ENCODE data around the gene PTTG2.

PTTG2 gene

DNA sequence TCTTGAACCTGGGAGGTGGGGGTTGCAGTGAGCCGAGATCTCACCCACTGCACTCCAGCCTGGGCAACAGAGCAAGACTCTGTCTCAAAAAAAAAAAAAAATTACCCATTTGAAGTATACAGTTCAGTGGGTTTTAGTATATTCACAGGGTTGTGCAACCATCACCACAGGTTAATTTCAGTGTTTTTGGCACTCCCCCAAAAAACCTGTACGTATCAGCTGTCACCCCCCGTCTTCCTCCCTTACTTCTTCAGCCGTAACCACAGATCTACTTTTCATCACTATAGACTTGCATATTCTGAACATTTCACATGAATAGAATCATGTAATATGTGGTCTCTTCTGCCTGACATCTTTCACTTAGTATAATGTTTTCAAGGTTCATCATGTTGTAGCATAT, 11.7 kb upstream of the PTTG2 start:
- Histone ChIP-seq H3K27ac (ENCODE audit: low read depth, low read length) (no peak overlapping the region), H3K27me3 (ENCODE audit: control insufficient read depth, low read length) (no peaks in the 10 kb centered on the region), H3K4me3 (ENCODE audit: low read length) (no peak overlapping the region), H4K20me1 (ENCODE audit: control insufficient read depth, insufficient read depth, low read depth, low read length) (no peaks in the 10 kb centered on the region), H3F3A (ENCODE audit: control insufficient read depth, insufficient read depth) (no peaks in the 10 kb centered on the region), H3K9me3 (ENCODE audit: control insufficient read depth, insufficient read depth, low read length) (no peaks in the 10 kb centered on the region), H3K79me2 (ENCODE audit: control insufficient read depth, low read length) (no peaks in the 10 kb centered on the region), H3K36me3 (ENCODE audit: control insufficient read depth, low read length) (no peaks in the 10 kb centered on the region), H3K4me2 (ENCODE audit: low read length) (peak overlapping the region; percentile 39), H3K9me2 (replicated peaks; ENCODE audit: control insufficient read depth, low read length) (no peaks in the 10 kb centered on the region), H3K4me1 (ENCODE audit: control insufficient read depth, low read length) (peaks cover 19% of the 10 kb centered on the region)
- TF ChIP-seq, protein P1, sequence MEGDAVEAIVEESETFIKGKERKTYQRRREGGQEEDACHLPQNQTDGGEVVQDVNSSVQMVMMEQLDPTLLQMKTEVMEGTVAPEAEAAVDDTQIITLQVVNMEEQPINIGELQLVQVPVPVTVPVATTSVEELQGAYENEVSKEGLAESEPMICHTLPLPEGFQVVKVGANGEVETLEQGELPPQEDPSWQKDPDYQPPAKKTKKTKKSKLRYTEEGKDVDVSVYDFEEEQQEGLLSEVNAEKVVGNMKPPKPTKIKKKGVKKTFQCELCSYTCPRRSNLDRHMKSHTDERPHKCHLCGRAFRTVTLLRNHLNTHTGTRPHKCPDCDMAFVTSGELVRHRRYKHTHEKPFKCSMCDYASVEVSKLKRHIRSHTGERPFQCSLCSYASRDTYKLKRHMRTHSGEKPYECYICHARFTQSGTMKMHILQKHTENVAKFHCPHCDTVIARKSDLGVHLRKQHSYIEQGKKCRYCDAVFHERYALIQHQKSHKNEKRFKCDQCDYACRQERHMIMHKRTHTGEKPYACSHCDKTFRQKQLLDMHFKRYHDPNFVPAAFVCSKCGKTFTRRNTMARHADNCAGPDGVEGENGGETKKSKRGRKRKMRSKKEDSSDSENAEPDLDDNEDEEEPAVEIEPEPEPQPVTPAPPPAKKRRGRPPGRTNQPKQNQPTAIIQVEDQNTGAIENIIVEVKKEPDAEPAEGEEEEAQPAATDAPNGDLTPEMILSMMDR (IDR thresholded peaks at IDR 0.05; ENCODE audit: low read depth, low read length, poor library complexity, severe bottlenecking): no peak
- TF ChIP-seq EZH2phosphoT487 (IDR thresholded peaks at IDR 0.05; ENCODE audit: borderline replicate concordance, low read length): no peak

DNA sequence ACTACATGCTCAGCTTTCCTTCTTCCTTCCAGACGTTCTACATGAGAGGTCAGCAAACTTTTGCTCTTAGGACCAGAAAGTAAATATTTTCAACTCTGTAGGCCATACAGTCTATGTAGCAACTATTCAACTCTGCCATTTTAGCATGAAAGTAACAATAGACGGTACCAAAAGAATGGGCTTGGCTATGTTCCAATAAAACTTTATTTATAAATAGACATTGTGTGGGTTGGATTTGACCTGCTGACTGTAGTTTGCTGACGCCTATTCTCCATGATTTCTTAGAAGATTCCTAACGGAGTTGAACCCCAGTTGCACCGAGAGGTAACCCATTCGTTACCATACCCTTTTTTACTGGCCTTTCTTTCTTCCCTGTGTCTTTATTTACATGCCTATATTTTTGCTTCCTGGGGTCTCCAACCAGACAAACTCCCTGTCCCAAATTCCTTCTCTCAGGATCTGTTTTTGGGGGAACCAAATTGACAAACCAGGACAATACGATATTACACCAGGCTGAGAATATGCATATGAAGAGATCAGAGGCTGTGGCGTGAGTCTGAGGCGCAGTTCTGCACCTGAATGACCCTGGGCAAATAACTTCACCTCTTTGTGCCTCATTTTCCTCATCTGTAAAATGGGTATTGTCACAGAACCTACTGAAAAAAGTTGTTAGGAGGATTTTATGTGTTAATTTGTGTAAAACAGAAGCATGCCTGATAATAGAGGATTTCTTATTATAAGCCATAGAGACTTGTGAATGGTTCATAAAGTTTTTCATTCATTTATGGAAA, 10.4 kb upstream of the PTTG2 start:
- no peaks in the 10 kb centered on the region for H4K20me1 ChIP-seq (ENCODE audit: control insufficient read depth, insufficient read depth, low read depth, low read length)
- H3F3A ChIP-seq (ENCODE audit: control insufficient read depth, insufficient read depth): no peaks in the 10 kb centered on the region
- no peaks in the 10 kb centered on the region for H3K36me3 ChIP-seq (ENCODE audit: control insufficient read depth, low read length)
- TF ChIP-seq EZH2phosphoT487 (IDR thresholded peaks at IDR 0.05; ENCODE audit: borderline replicate concordance, low read length): no peak
- TF ChIP-seq, protein P1 (IDR thresholded peaks at IDR 0.05; ENCODE audit: low read depth, low read length, poor library complexity, severe bottlenecking): no peak
- no peaks in the 10 kb centered on the region for H3K9me2 ChIP-seq (replicated peaks; ENCODE audit: control insufficient read depth, low read length)
- no peak overlapping the region for H3K27ac ChIP-seq (ENCODE audit: low read depth, low read length)
- H3K4me2 ChIP-seq (ENCODE audit: low read length): no peak overlapping the region
- no peaks in the 10 kb centered on the region for H3K27me3 ChIP-seq (ENCODE audit: control insufficient read depth, low read length)
- H3K79me2 ChIP-seq (ENCODE audit: control insufficient read depth, low read length): no peaks in the 10 kb centered on the region
- peaks cover 19% of the 10 kb centered on the region for H3K4me1 ChIP-seq (ENCODE audit: control insufficient read depth, low read length)
- no peak overlapping the region for H3K4me3 ChIP-seq (ENCODE audit: low read length)
- no peaks in the 10 kb centered on the region for H3K9me3 ChIP-seq (ENCODE audit: control insufficient read depth, insufficient read depth, low read length)

DNA sequence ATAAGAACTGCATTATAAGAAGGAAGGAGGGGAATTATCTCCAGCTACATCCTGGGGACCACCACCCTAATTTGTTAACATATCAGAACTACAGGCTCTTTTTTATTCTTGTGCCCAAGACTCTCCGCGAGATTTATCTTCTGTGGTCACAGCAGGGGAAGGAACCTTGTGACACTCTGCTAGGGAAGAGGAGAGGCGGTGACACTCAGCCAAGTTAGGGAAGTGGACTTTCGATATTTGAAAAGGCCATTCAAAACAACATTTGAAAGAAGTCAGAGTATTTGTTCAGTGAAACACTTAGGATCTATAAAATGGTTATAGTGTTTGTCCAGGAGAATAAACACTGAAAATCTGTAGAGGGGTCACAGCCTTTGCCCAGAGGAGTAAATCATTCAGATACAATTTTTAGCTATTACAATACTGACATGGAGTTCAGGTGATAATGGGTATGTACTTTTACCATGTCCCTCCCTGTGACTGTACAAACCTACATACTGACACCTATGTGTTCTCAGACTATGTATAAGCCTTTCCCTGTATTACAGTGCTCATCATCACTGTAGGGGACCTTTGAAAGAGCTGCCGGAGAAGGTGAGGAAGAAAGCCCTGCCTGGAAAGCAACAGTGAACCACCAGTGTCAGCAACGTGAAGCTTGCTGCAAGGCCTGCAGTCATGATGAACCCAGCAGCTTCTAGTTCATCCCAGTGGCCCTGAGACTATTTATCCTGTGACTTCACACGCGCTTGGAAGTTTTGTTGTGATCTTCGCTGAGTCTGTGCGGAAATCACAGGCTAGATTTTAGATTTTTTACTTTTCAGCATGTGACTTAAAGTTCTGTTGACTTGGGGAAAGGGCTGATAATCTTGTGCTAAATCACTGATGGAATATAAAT, 8.5 kb upstream of the PTTG2 start:
- H3K36me3 ChIP-seq (ENCODE audit: control insufficient read depth, low read length): no peaks in the 10 kb centered on the region
- no peak for TF ChIP-seq EZH2phosphoT487 (IDR thresholded peaks at IDR 0.05; ENCODE audit: borderline replicate concordance, low read length)
- TF ChIP-seq, protein P1 (IDR thresholded peaks at IDR 0.05; ENCODE audit: low read depth, low read length, poor library complexity, severe bottlenecking): no peak
- H3F3A ChIP-seq (ENCODE audit: control insufficient read depth, insufficient read depth): no peaks in the 10 kb centered on the region
- no peak overlapping the region for H3K27ac ChIP-seq (ENCODE audit: low read depth, low read length)
- no peaks in the 10 kb centered on the region for H3K9me3 ChIP-seq (ENCODE audit: control insufficient read depth, insufficient read depth, low read length)
- H3K4me1 ChIP-seq (ENCODE audit: control insufficient read depth, low read length): peaks cover 19% of the 10 kb centered on the region
- no peak overlapping the region for H3K4me2 ChIP-seq (ENCODE audit: low read length)
- no peaks in the 10 kb centered on the region for H4K20me1 ChIP-seq (ENCODE audit: control insufficient read depth, insufficient read depth, low read depth, low read length)
- H3K4me3 ChIP-seq (ENCODE audit: low read length): no peak overlapping the region
- H3K79me2 ChIP-seq (ENCODE audit: control insufficient read depth, low read length): no peaks in the 10 kb centered on the region
- H3K27me3 ChIP-seq (ENCODE audit: control insufficient read depth, low read length): no peaks in the 10 kb centered on the region
- no peaks in the 10 kb centered on the region for H3K9me2 ChIP-seq (replicated peaks; ENCODE audit: control insufficient read depth, low read length)

All from DOHH2 (cell line).